ENCODE measurements around the gene PPP2R5C.

PPP2R5C gene

DNA sequence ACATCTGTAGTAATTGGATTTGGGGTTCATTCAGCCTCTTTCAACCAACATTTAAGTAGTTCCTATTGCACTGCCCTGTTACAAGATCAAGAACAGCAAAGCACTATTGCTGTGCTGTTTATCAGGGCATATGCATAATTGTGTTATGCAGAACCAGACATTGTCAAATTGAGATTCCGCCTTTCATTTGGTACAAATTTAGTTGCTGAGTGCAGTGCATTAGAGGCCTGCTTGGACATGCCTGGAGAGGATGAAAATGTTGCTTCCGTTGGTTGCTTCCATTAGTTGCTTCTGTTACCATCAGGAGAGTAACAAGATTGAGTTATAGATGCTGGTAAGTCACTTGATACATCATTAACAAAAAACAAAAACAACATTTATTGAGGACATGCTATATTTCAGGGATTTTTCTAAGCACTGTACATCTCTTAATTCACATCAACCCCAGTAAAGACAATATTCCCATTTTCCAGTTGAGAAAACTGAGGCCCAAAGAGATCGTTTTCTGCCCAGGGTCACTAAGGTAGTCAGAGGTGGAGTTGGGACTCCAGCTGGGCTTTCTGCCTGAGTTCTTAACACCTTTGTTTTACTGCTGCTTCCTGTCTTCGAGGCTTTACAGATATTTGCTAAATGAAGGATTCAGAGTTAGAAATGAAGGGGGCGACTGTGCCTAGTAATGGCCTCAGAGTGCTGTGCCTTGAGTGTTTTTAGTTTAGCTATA is 79.3 kb downstream of the PPP2R5C start:
- ATAC-seq (no peak), DNase-seq (no peak)

DNA sequence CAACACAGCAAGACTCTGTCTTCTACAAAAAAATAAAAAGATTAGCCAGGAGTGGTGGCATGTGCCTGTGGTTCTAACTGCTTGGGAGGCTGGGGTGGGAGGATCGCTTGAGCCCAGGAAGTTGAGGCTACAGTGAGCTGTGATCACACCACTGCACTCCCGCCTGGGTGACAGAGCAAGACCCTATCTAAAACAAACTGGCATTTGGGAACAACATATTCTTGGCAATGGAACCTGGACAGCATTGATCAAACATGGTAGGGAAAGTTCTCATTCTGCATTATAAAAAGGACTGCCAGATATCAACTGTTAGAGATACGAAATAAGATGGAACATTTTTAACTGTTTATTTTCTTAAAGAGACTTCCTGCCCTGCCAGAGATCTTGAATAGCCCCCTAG is 81.5 kb downstream of the PPP2R5C start:
- no peak for ATAC-seq
- DNase-seq: no peak

GRCh38 chr14:101843665-101844064 is 82.2 kb downstream of the PPP2R5C start:
- DNase-seq (peak; percentile 58), ATAC-seq (peak; percentile 72)

DNA sequence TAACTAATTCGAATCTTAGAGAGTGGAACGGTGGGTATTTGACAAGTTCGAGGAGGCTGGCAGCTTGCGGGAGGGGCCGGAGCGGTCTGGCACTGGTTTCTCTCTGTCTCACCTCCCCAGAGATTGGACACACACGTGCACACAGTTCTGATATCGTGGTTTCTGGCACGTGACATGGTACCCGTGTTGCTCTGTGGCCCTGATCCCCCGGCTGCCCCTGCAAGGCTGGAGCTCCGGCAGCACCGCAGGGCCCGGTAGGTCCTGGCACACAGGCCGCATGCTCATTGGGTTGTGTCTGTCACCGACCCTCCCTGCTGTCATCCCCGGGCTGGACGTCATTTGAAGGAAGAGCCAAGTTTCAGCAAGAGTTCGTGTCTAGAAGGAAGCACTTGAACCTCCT is 82.7 kb downstream of the PPP2R5C start:
- ATAC-seq: no peak

DNA sequence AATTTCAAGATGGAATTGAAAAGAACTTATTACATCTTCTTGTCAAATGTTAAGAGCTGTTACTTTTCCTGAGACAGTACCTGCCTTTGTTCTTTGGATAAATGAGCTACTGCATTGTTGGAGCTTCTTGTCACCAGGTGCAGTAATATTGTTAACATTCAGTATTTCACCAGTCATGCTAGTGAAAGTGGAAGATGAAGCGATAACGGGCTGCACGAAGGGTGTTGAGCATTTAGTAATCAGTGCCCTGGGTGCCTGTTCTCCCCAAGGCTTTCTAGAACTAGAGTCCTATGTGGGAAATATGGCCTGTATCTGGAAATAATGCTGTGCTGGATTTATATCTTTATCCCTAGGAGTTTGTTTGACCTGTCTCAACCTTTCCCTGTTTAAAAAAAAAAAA is 83.2 kb downstream of the PPP2R5C start:
- DNase-seq (no peak), ATAC-seq (no peak)

More for the DNA sequence above, 82.7 kb downstream of the PPP2R5C start:
- no peak for DNase-seq

- DNase-seq (no peak), ATAC-seq (no peak)
Observed at GRCh38 chr14:101845496-101845895, 84.0 kb downstream of the PPP2R5C start.

- no peak for ATAC-seq
- DNase-seq: no peak
Observed at GRCh38 chr14:101845896-101846295, 84.4 kb downstream of the PPP2R5C start.

- DNase-seq (peak; percentile 31), ATAC-seq (no peak)
Observed at GRCh38 chr14:101849125-101849524, 87.6 kb downstream of the PPP2R5C start.

DNA sequence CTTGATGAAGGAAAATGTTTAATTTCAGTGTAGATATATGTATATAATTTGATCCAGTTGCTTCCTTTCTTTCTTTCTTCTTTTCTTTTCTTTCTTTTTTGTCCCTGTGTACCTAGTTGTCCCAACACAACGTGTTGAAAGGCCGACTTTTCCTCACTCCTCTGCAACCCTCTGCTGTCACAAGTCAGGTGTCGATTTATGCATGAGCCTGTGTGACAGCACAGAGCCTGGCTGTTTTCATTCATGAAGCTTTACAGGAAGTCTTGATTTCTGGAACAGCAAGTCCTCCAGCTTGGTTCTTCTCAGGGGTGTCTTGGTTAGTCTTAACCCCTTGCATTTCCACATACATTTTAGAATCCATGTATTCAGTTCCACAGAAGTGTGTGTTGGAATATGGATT is 88.1 kb downstream of the PPP2R5C start:
- ATAC-seq (no peak), DNase-seq (no peak)

GRCh38 chr14:101851183-101851582 is 89.7 kb downstream of the PPP2R5C start:
- no peak for DNase-seq
- no peak for ATAC-seq

GRCh38 chr14:101851736-101852405 is 90.4 kb downstream of the PPP2R5C start:
- ATAC-seq (no peak), DNase-seq (no peak)

DNA sequence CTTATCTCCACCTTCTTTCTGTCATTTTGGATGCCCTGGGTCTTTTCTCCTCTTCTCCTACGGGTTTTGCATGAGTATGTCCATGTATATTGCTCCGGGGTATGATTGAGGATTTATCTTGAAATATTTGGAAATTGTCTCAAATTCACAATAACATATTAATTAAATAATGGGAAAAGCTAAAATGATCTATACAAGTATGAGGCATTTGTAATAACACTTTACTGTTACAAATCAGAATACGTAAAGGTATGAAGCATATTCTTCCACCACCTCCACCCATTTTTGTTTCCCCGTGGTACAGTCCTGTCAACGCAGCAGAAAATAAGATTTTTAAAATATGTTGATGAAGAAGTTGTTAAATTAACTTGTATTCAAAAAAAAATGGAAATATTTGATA is 91.3 kb downstream of the PPP2R5C start:
- DNase-seq: no peak
- ATAC-seq: no peak

- no peak for ATAC-seq
- DNase-seq: no peak
Observed at GRCh38 chr14:101853455-101854018, 92.0 kb downstream of the PPP2R5C start.

GRCh38 chr14:101854366-101854765 is 92.9 kb downstream of the PPP2R5C start:
- peak; percentile 66 for ATAC-seq

GRCh38 chr14:101855958-101856357 is 94.4 kb downstream of the PPP2R5C start:
- ATAC-seq (no peak), DNase-seq (no peak)

More at GRCh38 chr14:101854366-101854765, 92.9 kb downstream of the PPP2R5C start:
- no peak for DNase-seq

DNA sequence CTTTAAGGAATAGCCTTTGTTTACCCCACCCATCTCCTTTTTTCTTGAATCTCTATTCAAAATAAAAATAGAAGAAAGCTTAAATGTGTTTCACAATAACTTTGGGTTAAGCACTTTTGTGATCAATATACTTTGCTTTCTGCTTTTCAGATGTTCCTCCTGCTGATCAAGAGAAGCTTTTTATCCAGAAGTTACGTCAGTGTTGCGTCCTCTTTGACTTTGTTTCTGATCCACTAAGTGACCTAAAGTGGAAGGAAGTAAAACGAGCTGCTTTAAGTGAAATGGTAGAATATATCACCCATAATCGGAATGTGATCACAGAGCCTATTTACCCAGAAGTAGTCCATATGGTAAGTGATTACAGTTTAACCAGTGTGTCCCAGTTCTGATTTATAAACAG is 95.0 kb downstream of the PPP2R5C start:
- DNase-seq (no peak), ATAC-seq (no peak)

GRCh38 chr14:101857226-101857625 is 95.7 kb downstream of the PPP2R5C start:
- DNase-seq (no peak), ATAC-seq (no peak)

DNA sequence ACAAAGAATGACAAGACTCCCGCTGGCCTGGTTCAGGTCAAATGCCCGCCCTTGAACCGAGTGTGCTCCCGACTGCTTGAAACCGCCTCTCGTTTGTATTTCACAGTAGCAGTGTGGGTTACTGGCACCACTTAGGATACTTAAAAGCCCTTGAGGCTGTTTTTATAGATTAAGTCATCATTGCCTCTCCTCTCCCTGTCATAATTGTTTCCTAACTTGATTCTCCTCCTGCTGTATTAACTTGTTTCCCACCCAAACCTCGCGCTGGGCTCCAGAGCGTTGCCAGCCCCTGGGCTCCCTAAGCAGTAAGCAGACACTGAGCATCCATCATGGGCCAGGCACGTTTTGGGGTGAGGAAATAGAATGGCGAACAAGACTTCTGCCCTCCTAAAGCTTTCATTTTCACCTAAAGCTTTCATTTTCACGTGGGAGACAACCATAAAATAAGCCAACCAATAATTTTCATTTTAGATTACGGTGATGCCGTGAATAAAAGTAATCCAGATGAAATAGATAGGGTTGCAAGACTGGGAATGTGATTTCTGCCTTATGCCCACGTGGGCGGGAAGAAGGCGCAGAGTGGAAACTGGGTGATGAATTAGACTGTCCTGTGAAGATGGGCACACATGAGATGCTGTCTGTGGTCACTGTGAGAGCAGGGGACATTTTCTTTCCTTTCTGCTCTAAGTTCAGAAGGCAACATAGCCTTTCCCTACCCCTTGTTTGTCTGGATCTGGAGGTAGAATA is 97.5 kb downstream of the PPP2R5C start:
- ATAC-seq (no peak), DNase-seq (no peak)

DNA sequence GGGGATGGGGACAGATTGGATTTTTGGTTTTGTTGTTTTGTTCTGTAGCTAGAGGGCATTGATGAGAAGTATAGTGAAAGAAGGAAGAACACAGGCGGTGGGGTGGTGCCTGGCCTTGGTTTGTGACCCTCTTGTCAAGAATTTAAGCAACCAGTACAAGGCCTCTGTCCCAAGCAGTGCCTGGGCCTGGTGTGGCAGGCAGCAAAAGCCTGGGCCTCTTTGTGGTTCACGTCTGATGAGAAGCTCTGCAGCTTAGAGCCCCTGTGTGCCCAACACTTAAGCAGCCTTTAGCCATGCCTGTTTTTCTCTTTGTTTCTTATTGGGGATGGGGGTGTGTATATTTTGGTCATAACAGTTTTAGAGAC is 98.0 kb downstream of the PPP2R5C start:
- ATAC-seq (no peak), DNase-seq (no peak)

- DNase-seq: no peak
- no peak for ATAC-seq
Observed at GRCh38 chr14:101859958-101860357, 98.4 kb downstream of the PPP2R5C start.

DNA sequence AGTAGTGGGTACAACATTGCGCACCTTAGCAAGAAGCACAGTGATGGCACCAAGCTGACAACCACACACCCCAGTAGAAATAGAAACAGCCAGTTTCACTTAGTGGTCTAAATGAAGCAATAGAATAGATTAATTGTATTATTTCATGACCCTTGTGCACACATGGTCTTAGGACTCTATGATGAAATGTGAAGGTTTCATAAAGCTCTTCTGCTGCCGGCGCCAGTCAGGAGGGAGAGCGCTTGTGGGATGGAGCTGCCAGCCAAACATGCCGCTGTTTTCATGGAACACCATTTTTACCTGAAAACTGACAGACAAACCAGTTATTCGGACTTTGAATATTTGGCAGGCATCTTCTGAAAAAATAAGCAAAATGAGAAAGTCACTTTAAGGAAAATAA is 100.0 kb downstream of the PPP2R5C start:
- DNase-seq (no peak), ATAC-seq (no peak)

- no peak for DNase-seq
Observed at GRCh38 chr14:101862177-101862576, 100.7 kb downstream of the PPP2R5C start.

DNA sequence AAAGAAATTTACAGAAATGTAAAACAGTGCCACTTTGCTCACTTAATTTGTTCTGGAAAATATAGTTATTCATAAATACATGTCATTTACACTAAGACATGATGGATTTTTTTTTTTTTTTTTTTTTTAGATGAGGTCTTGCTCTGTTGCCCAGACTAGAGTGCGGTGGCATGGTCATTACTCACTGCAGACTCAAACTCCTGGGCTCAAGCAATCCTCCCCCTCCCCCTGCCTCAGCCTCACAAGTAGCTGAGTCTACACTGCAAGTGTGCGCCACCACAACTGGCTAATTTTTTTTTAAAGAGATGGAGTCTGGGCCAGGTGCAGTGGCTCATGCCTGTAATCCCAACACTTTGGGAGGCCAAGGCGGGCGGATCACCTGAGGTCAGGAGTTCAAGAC is 101.2 kb downstream of the PPP2R5C start:
- ATAC-seq (no peak), DNase-seq (no peak)

More at GRCh38 chr14:101862177-101862576, 100.7 kb downstream of the PPP2R5C start:
- peak; percentile 44 for ATAC-seq

All from stimulated activated naive CD8-positive, alpha-beta T cell treated with anti-CD3 and anti-CD28 coated beads, Interleukin-15, Interleukin-2, amounts not matched to agents 100 U/mL and 50 U/mL, for 24 hours (primary cell).